HG02943 (cell line): ENCODE data around the gene MSH5.

ENCODE experiments used
- ATAC-seq: cut with Tn5 transposase; IDR thresholded peaks from one replicate; pipeline ENCODE4 v1.9.1; 2021; ENCODE audit warnings: mild to moderate bottlenecking, low read depth, moderate library complexity; ENCODE audit not compliant: unreplicated experiment

The MSH5 gene

DNA sequence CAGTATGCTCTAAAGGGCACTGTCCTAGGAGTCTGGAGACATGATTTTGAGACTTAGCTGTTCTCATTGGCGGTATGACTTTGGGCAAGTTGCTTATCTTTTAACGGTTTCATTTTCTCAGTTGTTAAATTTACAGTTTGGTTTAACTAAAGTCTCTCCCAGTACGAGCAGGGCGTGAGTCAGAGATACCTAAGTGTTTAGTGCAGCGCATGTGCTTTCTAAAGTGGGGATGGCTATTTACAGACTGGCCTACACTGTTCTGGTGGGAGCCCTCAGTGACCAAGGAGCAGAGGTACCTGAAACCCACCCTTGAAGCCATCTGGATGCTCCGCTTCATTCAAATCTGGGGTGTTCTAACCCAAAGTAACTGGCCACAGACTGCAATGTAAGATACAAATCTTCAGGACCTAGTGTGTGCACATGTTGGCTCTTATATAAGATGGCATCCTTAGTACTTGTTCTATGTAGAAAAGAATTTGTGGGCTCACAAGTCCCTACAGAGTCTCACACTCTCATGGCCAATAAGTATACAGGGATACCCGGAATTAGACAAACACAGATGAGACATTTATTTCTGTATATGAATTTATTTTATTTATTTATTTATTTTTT is 10.7 kb downstream of the MSH5 start:
- no peak for ATAC-seq

DNA sequence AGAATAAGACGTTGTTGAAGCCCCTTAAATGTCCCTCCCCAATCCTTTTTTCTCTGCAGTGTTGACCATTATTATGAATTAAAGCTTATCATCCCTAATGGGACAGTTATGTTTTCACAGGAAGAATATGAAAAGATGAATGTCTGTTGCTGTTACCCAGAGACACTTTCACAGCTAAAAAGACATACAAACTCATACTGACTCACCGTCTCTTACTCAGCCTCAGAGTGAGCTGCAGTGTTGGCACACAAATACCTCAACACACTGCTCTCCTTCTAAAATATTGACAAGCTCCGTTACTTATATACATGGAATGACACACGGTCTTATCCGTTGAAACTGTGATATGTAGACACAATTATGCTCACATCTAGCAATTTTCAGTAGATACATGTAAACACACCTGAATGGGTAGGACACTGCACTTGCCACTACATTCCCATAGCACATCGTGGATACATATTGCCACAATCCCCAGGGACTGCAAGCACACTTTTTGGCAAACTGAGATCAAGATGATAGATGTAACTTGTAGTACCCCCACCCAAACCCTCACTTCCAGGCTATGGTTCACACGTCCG is 13.0 kb downstream of the MSH5 start:
- no peak for ATAC-seq

DNA sequence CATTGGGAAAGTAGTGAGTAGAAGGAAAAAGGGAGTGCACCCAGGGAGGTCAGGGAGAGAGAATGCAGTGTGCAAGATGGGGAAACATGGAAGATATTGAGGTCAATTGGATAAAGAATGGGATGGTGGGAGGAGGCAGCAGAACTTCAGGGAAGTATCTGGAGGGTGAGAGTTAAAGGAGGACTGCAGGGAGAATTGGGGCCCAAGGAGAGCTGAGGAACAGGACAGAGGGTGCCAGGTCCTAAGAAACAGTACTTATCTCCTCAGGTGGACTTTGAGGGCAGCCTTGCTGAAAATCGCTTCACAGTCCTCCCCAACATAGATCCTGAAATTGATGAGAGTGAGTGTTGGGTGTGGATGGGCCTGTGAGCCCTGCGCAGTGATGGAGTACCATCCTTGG is 18.5 kb downstream of the MSH5 start:
- ATAC-seq = no peak

GRCh38 chr6:31760790-31761189 is 21.0 kb downstream of the MSH5 start:
- ATAC-seq = no peak

DNA sequence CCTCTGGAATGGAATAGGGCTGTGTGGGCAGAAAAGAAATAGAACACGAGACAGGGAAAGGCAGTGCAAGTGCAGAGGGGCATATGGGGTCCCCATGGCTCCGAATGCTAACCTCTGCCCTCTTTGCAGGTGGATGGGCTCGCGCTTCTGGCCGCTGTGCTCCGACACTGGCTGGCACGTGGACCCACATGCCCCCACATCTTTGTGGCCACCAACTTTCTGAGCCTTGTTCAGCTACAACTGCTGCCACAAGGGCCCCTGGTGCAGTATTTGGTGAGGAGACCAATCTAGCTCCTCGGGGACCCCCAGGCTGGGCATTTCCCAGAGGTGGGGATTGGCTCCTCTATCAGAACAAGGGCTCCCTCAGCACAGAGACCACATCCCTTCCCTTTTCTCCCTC is 21.5 kb downstream of the MSH5 start:
- ATAC-seq = no peak

DNA sequence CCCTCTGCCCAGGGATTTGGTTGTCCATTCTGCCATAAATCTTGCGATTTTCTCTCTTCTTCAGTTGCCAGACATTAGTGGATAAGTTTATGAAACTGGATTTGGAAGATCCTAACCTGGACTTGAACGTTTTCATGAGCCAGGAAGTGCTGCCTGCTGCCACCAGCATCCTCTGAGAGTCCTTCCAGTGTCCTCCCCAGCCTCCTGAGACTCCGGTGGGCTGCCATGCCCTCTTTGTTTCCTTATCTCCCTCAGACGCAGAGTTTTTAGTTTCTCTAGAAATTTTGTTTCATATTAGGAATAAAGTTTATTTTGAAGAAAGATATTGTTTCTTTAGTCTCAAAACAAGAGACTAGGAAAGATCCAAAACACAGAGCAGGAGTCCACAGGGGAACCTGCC is 22.6 kb downstream of the MSH5 start, which contains the start of gene SAPCD1:
Gene SAPCD1, plus strand, starts transcription at position 301 of the 400 bp plus-strand sequence. CDS start 399 bp downstream, outside the sequence.
- ATAC-seq = no peak

DNA sequence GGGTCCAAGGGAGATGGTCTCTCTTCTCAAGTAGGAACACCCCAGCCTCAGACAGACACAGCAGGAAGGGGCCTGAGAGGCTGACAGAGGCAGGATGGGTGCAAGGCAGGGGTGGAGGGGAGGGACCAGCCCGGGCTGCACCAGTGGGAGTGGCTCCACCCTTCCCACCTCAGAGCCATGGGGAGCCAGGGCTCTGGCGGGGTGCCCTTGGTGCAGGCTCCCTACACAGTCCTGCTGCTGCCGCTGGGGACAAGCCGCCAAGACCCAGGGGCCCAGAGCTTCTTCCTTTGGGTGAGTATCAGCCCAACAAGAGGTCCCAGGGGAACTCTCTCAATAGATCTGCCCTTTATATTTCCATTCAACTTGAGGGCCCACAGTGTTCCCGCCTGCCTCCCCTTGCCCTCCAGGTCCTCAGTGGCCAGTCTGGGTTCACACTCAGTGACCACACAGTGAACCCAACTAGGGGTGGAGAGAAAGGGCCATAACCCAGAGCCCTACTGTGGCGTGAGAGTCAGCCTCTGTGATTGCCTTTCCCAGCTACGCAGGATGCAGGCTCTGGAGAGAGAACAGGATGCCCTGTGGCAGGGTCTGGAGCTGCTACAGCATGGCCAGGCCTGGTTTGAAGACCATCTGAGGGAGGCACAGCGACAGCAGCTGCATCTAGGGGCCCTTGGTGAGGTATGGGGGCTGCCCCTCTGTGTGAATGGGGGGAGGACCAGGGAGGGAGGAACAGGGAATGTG is 23.2 kb downstream of the MSH5 start:
- ATAC-seq = no peak

GRCh38 chr6:31763619-31763940 is 23.8 kb downstream of the MSH5 start:
- no peak for ATAC-seq

DNA sequence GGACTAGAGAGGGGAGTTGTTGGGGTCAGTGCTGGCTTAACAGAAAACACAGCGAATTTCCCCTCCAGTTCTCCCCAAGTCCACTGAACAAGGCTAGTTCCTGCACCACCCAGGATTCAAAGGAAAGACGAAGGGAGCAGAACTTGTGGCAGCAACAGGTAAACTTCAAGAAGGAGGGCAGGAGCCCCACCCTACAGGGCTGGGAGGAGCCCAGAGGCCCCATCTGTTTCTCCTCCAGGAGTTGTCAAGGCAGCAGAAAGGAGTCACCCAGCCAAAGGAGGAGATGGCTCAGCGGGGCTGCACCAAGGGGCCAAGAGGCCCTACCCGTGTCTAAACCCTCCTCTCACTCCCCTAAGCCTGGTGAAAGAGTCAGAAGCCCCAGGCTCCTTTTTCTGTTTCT is 24.4 kb downstream of the MSH5 start:
- ATAC-seq = no peak

GRCh38 chr6:31765559-31765909 is 25.7 kb downstream of the MSH5 start:
- no peak for ATAC-seq

GRCh38 chr6:31765910-31766794 is 26.3 kb downstream of the MSH5 start:
- no peak for ATAC-seq

GRCh38 chr6:31767096-31767645 is 27.4 kb downstream of the MSH5 start:
- ATAC-seq = no peak

DNA sequence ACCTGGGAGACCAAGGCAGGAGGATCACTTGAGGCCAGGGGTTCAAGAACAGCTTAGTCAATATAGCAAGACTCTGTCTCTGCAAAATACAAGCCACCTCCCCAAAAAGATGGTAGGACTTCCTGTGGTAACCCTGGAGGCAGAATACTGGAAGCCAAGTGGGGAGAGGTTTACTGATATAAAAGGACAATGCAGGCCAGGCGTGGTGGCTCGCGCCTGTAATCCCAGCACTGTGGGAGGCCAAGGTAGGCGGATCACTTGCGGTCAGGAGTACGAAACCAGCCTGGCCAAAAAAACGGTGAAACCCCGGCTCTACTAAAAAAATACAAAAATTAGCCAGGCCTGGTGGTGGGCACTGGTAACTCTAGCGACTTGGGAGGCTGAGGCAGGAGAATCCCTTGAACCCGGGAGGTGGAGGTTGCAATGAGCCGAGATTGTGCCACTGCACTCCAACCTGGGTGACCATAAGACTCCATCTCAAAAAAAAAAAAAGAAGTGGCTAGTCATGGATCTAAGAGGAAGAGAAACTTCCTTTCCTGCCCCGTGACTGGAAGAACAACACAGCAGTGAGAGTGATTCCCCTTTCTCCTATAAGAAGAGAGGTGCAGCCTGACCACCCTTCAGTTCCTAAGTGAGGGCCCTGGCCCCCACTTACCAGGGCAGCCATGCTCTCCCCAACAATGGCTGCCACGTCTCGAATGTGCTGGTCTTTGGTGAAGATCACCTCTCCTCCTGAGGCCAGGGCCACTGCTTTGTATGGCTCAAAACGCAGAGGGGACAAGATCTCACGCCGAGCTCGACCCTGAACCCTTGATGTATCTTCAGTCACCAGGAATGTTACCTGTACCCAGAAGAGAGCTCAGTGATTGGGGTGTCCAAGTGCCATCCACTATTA is 28.8 kb downstream of the MSH5 start:
- ATAC-seq = no peak

GRCh38 chr6:31769684-31770371 is 30.0 kb downstream of the MSH5 start:
- ATAC-seq = no peak

GRCh38 chr6:31770860-31771259 is 31.1 kb downstream of the MSH5 start:
- no peak for ATAC-seq

DNA sequence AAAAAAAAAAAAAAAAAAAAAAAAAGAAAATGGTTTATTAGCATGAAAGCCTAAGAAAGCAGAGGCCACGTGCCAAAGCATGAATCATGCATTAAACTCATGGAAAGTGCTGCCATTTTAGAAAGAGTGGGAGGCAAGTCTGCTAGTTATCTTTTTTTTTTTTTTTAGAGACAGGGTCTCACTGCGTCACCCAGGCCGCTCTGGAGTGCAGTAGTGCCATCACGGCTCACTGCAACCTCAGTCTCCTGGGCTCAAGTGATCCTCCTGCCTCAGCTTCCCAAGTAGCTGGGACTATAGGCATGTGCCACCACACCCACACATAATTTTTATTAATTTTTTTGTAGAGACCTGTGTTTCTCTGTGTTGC is 32.2 kb downstream of the MSH5 start:
- no peak for ATAC-seq

DNA sequence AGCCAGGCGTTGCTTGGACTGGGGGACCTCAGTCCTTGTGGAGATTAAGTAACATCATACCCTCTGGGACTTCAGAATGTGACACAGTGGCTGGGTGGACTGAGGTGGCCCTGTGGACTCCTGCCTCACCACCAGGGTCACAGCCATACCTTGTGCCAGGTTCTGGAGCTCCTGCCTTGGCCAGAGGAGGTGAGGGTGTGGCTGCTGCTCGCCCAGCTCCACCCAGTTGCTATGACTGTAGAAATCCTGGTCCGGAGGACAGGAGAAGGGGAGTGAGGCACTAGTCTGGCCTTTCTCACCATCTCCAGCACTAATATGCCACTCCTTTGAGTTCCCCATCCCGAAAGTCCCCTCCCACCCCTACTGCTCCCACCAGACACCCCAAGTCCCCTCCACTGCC is 35.4 kb downstream of the MSH5 start:
- no peak for ATAC-seq

DNA sequence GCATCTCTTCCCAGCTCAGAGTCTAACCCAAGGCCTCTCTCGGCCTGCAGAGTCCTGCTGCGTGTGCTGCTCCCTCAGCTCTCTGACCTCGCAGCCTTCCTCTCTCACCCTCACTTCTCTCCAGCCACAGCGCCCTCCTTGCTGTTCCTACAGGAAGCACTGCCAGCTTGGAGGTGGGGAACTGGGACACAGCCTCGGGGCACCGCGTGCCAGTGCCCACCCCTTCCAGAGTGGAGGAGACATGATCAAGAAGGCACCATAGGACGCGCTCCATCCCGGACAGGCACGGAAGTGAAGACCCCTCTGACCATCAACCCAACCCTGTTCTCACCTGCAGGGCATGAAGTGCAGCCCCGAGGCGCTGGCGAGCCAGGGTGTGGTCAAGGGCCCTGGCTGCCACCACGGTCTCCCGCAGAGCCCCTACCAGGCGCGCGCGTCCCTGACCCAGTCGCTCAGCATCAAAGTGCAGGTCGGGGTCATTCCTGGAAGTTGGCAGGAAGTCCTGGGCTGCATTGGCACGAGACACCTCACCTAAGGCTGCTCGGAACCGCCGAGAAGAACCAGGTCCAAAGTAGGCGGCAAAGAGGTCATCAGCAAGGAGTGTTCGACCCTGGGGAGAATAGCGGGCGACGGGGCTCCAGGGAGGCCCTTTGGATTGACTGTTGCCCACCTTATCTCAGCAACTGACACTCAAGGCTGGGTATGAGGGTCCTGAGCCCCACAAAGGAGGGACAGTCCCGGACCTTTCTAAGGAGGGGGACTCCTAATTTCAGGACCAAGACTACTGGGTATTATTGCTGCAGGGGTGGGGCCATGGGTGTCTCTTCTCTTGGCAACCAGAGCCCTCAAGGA is 36.1 kb downstream of the MSH5 start:
- ATAC-seq = no peak
